ENCODE data around the gene PALM2AKAP2. TPM values are rescaled to one million over a fixed set of nuclear protein-coding genes. Genes with fewer than 3 reads are reported as not detected.

The PALM2AKAP2 gene
- total and polyA plus RNA-seq, 9 of the 15 experiments (the other 6 are each of a cell fraction or from before 2014, with no cell fraction given): not detected

GRCh38 chr9:109789971-109790370 is 10.0 kb downstream of the PALM2AKAP2 start (continued):
- TF ChIP-seq ZNF318 (IDR thresholded peaks at IDR 0.05; ENCODE audit: borderline replicate concordance in 1 of 2, low read depth in 1 of 2): no peak

All from K562 (cell line).